T-helper 1 cell treated with Interleukin-12 subunit alpha and Interleukin-12 subunit beta and Interleukin-4 antibody, amounts not matched to agents 30 ng/mL and 1 ng/mL, for 36 hours (primary cell): ENCODE measurements around the gene EFS. TPM values are rescaled to one million over a fixed set of nuclear protein-coding genes. Genes with fewer than 3 reads are reported as not detected.
"Not testable (repeated sequence)": the region's sequence is repeated elsewhere in the genome, so short reads cannot be mapped to it uniquely, and the experiment has no call there.

Source experiments
- intact Hi-C: fragments of 100-400 bp; cut with micrococcal nuclease; formaldehyde crosslinking; loops from one replicate; pipeline ENCODE4 v1.15.1; 2024
- total RNA-seq: library from RNA; stranded (reverse); gene quantifications from 2 replicates; pipeline ENCODE4 v1.2.3, GENCODE V29; 2022

Gene EFS
- not detected in 2 replicates for total RNA-seq

DNA sequence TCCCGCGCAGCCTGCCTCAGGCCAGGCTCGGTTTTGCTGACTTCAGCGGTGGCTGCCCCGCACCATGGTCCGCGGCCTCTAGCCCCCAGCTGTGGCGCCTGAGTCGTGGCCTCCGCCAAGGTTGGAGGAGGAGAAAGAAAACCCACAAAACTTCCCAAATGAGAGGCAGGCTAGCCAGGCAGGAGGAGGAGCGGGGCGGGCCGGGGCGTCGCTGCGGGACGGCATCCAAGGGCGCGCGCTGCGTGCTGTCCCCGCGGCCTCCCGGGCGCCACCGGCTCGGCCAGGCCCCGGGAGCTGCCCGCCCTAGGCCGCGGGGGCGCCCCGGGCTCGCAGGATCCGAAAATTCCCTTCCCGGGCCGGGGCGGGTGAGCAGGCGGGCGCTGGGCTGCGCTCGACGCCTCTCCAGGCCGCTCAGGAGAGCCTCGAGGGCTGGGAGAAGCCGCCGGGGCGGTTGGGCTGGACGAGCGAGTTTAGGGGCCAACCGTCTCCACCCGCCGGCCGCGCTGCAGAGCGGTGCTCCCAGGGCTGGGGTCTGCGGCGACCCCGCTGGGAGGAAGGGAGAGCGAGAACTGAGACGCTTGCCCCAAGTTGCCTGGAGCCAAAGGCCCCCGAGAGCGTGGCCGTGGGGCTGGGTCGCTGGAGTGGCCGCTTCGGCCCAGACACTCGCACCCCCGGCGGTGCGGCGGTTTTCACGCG, at the start of gene EFS:
Gene EFS (minus strand): TSS at position 137 of the 696 bp plus-strand sequence. CDS start 147 bp downstream, outside the sequence.
- intact Hi-C loops, result no loop called here

DNA sequence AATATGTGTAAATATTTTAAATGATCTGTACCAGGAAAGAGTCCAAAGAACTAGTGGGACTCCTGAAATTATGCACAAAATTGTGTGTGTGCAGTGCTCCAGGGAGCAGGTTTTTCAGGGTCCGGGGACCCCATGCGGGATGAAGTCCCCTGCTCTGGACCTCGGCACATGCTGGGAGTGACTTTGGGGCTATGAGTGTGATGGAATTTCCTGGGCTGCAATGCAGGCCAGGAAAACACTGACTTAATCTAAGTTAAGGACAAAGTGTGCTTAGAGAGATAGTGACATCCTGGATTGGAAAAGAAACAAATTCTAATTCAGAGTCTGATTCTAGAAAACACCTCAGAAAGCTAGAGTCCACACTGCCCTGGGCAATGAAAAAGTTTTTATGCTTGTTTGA, 49.3 kb upstream of the EFS start:
- intact Hi-C loops, result no loop called here

DNA sequence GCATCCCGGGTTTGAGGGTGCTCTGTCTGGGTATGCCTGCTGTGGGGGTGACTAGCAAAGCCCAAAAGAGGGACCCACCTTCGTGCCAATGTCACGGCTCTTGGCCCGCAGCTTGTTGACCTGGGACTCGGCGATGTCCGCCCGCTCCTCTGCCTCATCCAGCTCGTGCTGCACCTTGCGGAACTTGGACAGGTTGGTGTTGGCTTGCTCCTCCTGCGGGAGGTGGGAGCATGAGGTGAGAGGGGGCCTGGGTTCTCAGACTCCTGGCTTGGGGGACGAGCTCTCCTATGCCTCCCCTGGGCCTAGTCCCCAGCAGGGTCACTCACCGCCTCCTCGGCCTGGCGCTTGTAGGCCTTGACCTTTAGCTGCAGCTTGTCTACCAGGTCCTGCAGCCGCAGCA, 48.7 kb upstream of the EFS start:
- intact Hi-C loops, result no loop called here

DNA sequence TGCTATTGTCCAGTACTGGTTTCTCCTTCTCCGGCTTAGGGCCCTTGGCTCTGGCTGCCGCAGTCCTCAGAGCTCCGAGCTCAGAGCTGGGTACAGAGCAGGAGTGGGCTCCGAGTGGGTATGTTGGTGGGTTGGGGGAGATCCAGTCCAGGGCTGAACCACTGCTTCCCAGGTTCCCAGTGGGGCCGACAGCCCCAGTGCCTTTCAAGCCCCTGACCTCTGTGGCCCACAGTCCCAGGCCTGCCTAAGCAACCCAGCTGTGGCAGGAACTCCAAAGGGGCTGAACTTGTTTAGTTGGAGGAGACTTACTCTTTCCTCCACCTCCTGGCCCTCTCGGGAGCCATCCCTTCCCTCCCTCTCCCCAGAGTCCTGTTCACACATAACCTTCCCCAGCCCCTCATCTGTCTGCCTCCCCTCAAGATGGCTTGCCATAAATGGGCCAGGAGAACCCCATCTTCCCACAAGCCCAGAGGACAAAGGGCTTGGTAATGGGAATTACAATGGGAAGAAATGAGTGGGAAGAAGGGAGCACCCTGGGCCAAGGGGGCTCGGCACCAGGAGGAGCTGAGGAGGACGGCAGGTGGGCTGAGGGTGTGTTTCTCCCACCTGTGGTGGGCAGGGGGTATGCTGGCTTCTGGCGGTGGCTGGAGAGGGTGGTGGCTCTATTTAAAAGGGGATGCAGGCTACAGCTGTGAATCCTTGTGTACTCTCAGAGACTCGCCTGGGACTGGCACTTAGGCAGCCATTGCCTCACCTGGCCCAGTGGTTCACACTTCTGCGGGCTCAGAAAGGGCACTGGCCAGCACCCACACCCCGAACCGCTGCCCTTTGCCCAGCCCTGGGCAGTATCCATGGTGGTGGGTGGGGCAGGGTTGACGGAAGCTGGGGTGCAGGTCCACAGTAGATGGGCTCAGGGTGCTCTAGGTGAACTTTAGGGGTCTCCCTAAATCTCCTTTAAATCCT, 46.9 kb upstream of the EFS start:
- intact Hi-C loops, result no loop called here

DNA sequence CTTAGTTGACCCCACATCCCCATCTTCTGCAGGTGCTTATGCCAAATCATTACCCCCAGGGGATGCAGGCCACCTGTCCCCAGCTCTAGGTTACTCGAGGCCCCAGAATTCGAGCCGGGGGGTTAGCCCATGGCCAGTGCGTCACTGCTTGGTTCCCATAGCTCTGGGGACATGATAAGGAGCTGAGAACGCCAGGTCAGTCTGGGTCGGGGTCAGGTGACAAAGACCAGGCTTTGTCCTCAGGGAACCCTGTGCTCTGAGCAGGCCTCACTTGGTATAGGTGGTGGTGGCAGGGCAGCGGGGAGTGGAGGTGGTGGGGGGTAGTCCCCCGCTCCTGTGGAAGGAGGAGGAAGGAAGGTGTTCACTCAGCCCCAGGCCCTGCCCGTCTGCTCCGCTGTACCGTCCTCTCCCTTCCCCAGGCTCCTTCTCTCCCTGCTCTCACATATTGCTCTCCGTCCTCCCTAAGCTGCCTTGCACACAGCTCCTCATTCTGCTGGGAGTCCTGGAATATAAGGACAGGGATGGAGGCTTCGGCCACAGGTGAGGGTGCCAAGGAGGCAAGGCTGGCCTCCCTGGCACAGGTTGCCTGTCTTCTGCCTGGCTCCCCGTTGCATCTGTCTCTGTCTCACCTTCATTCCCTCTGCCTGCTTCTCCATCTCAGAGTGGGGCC, 45.1 kb upstream of the EFS start:
- intact Hi-C loops, result no loop called here

- intact Hi-C loops, result no loop called here
Observed at GRCh38 chr14:23409475-23409874, 44.5 kb upstream of the EFS start.

- intact Hi-C loops, result no loop called here
Observed at GRCh38 chr14:23408307-23408630, 43.3 kb upstream of the EFS start.

DNA sequence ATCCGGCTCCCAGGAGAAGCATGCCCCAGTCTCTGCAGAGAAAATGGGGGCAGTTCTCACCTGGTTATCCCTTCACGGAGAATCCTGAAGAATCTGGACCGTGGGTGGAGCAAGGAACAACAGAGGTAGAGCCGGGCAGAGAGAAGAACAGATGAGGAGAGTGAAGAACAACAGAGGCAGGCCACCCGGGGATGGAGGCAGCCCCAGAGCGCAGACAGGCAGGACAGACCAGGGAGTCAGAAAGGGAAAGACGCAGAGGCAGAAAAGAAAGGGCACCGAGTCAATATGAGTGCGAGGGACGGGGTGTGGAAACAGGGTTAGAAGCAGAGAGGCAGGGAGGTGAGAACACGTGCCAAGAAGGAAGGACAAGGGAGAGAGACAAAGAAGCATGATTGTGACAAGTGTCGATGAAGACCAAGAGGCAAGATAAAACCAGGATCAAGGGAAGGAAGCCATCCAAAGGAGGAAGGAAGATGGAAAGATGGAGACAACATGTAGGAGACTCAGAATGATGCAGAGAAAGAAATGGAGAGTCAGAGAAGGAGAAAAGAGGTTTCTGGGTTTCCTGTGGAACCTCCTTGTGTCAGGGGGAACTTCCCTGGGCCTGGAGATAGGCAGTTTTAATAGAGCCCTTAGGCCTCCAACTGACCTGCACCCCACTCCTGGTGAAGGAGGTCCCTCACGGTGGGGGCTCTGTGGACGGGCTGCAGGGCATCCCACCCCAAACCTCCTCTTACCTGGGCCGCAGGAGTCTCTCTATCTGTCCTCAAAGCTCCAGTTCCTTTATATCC, 42.7 kb upstream of the EFS start, which contains the start of gene MYH6:
Gene MYH6 (minus strand): TSS at position 758 of the 791 bp plus-strand sequence. CDS start 1,050 bp downstream, outside the sequence.
- intact Hi-C loops, result no loop called here

DNA sequence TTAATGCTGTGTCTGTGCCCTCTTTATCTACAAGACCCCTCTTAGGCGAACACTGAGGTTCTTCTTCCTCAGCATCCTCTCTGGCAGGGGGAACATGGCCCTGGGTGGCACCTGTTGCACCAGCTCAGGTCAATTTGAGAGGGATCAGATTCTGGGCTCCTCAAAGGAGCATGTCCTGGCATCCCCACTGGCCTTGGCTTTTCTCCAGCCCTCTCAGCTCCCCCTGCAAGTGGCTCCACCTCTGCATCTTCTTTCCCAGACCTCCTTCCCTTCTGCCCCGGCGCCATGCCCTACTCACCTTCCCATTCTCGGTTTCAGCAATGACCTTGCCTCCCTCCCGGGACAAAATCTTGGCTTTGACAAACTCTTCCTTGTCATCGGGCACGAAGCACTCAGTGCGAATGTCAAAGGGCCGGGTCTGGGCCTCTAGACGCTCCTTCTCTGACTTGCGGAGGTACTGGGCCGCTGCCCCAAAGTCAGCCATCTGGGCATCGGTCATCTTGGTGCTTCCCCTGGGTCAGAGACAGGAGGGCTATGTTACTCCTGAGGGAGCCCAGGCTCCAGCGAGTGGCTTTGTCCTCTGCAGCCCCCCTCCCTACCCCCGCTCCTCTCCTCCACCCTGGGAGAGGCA, 41.9 kb upstream of the EFS start:
- intact Hi-C loops, result no loop called here

DNA sequence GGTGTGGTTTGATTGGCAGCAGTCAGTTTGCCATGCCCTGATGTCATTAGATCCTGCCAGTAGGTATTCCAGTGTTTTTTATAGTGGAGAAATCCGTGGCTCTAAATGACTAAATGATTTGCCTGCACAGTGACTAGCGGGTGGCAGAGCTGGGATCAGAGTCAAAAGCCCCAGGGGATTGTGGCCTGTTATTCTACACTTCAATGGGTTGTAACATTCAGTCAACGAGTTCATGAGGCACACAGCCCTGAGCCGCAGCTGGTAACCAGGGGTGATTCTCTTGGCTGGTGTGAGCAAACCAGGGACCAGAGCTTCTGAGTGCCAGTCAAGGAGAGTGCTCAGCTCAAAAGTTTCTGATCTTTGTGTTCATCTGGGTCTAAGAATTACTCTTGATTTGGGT, 41.3 kb upstream of the EFS start:
- intact Hi-C loops, result no loop called here

DNA sequence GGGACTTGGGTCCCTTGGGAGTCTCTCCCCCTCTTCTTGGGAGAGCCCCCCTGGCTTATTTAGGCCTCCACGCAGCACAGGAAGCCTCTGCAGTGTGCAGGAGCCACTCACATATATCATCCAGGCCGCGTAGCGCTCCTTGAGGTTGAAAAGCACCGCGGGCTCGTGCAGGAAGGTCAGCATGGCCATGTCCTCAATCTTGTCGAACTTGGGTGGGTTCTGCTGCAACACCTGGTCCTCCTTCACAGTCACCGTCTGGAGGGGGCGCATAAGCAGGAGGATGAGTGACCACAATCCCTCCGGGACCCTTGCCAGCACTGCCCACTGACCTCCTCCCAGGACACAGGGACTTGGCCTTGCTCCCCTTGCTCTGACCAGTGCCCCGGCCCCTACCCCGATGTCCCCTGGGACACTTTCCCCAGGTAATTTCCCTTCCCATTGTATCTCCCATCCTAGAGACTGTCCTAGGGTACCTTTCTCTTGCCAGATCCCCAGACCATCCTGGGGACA, 40.6 kb upstream of the EFS start:
- intact Hi-C loops, result no loop called here

DNA sequence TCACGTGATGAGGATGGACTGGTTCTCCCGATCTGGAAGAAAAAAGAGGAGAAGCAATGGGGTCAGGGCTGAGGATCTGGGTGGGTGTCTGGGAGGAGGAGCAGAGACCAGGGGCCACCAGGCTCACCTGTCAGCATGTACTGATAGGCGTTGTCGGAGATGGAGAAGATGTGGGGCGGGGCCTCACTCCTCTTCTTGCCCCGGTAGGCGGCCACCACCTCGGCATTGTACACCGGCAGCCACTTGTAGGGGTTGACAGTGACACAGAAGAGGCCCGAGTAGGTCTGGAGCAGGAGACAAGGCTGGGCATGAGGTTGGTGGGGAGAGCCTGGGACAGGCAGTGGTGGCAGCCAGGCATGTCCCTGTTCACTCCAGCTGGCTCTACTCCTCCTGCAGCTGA, 40.1 kb upstream of the EFS start:
- intact Hi-C loops, result no loop called here

DNA sequence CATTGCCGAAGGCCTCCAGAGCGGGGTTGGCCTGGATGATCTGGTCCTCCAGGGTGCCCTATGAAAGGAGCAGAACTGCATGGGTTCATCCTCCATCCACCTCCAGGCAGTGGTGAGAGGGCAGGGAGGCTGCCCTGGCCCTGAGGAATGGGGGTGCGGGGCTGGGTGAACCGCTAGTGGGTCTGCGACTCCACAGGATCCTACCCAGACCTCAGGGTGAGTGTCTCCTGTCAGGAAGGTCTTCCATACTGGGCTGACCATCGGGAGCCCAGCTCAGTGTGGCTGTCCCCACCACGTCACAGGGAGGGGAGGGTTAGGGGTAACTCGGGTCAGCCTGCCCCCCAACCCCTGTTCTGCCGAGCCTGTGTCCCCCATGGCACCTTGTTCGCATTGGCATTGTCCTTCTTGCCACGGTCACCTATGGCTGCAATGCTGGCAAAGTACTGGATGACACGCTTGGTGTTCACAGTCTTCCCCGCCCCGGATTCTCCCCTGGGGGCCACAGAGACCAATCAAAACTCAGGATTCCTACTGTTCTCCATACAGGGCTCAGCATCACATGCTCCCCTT, 39.4 kb upstream of the EFS start:
- intact Hi-C loops, result no loop called here

DNA sequence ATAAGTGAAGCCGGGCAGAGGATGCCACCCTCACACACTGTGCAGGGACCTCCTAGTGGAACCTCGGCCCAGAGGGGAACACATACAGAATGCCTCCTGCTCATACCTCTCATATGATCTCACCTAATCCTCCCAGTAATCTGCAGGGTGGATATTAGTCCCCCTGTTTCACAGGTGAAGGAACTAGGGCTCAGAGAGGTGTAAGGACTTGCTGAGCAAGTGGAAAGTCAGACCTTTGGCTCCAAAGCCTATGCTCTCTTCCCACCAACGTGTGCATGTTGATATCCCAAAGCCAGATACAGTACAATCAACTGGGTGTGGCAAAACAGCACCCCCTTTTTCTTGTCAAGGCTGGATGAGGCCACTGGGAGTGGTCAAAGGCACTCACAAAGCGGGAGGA, 38.9 kb upstream of the EFS start:
- intact Hi-C loops, result no loop called here

GRCh38 chr14:23403139-23403438, 38.1 kb upstream of the EFS start:
- intact Hi-C loops, result no loop called here

DNA sequence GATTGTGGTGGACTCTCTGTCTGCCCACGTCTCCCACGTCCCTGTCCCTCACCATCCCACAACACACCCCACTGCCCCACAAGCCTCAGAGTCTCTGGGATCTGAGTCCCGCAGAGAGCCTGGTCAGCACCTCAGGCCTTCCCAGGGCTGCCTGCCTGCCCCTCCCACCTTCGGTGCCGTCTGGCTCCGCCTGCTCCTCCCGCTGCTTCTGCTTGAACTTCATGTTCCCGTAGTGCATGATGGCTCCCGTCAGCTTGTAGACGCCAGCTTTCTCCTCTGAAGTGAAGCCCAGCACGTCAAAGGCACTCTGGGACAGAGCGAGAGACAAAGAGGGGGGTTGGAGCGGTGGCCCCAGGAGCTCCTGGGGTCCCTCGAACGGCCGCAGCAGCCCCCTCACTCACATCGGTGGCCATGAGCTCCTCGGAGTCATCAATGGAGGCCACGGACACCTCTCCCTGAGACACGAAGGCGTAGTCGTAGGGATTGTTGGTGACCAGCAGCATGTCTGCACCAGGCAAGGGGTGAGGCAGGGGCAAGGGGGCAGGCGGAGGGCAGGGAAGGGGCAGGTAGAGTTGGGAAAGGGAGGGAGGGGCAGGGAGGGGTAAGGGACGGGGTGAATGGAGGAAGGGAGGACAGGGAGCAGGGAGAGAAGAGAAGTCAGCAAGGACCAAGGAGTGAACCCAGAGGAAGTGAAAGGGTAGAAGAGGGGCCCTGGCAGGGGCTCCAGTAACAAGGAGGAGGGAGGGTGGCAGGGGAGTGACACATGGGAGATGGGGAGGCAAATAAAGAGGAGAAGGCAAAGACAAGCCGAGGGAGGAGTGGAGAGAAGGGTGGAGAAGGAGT, 37.5 kb upstream of the EFS start:
- intact Hi-C loops, result no loop called here

GRCh38 chr14:23401291-23401690, 36.3 kb upstream of the EFS start:
- intact Hi-C loops, result no loop called here

DNA sequence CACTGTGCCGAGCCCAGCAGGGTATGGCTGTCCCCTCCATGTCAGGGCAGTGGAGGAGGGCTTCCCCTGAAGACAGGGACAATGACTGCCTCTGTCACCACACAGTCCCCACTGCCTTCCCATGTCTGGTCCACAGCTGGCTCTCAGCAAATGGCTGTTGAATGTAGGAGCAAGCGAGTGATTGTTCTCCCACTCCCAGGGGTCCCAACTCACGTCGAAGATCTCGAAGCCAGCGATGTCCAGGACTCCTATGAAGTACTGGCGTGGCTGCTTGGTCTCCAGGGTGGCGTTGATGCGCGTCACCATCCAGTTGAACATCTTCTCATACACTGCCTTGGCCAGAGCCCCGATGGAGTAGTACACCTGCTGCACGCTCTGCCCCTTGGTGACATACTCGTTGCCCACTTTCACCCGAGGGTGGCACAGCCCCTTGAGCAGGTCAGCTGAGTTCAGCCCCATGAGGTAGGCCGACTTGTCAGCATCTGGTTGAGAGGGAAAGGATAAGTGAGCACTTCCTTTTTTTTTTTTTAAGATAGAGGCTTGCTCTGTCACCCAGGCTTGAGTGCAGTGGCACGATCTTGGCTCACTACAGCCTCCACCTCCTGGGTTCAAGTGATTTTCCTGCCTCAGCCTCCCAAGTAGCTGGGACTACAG, 35.7 kb upstream of the EFS start:
- intact Hi-C loops, result not testable (repeated sequence)

GRCh38 chr14:23399591-23399990, 34.6 kb upstream of the EFS start:
- intact Hi-C loops, result no loop called here
